GM18498 (cell line): ENCODE results near the gene NAALADL2.

Experiments used
- ATAC-seq: cut with Tn5 transposase; IDR thresholded peaks from one replicate; pipeline ENCODE4 v1.9.1; 2021; ENCODE audit warnings: mild to moderate bottlenecking, moderate library complexity; ENCODE audit not compliant: unreplicated experiment

The NAALADL2 gene

DNA sequence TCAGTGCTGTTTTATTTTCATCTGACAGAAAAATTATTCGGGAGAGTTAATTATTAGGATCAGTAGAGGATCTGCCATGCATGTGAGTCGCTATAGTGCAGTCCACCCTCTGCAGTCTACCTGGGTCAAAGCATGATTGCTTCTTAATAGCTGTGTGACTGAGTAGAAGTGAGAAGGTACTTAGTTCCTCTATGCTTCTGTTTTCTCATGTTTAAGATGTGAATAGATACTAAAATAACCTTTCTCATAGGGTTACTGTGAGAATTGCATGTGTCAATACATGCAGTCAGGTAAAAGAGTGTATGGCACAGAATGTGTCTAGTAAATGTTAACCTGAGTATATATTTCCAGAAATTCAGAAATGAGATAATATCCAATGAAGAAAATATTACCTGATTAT lies 435.7 kb downstream of the NAALADL2 start:
- ATAC-seq, result no peak

DNA sequence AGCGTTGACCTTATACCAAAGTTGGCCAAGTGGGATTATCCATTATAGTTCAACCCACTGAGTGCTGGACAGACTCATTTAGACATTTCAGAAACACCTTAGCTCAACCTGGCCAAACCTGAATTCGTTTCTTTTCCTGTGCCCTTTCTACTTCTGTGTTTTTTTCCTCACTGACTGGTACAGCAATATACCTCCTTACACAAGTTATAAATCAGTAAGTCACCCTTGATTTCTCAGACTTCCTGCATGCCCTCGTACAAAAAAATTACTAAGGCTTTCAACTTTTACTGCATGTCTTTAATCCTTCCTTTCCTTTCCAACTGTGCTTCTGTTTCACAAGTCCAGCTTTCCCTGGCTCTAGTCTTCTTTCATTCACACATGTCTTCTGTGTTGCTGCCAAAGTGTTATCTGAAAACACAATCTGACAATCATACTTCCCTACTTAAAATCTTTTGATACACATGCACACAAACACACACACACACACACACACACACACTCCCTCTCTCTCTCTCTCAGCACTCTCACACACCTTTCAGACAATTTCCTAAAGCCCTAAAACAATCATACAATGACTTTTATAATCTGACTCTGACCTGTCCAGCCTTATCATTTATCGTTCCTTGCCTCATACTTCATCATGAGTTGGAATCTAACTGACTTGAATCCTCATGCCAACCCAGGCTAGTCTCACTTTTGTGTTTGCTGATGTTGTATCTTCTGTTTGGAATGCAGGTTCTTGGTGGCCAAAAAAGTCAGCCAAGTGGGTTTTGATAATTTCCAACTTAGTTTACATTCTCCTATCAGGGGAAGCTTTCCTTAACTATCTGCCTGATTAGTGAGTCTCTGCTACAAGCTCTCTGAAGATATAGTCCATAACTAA lies 436.4 kb downstream of the NAALADL2 start:
- no peak for ATAC-seq

DNA sequence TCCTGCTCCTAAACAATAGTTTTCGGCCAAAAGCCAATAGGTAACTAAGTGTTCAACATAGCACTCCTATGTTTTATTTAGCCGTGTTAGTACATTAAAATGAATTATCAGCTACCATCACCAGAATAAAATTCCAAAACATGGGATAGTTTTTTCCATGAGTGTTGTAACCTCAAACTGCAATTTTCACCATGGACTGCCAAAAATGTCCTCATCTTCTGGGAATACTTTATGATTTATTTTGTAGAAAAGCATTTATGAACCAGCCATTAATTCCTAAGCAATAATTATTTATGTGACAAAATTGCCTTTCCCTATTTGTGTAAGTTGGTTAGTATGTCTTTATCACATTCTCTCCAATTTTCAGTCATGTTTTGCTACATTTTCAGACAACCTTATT lies 438.1 kb downstream of the NAALADL2 start:
- ATAC-seq, result no peak

DNA sequence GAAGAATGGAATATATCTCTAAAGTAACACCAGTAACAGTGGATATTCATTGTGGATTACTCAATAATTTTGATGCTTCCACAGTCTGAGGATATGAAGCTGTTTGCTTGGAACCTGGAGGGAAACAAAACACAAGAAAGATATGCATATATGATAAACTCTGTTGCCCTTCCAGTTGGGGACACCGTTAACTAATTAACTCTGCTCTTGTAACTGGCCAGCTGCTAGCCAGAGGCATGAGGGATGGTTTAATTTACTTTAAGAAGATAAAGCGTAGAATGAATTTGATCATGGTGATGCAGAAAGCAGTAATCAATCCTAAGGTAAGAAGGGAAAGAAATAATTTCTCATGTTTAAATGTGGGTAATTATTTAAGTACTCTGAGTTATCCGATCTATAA lies 442.6 kb downstream of the NAALADL2 start:
- ATAC-seq, result no peak

GRCh38 chr3:175304404-175304803 lies 445.3 kb downstream of the NAALADL2 start:
- ATAC-seq, result no peak

- no peak for ATAC-seq
These were observed 448.5 kb downstream of the NAALADL2 start for GRCh38 chr3:175307642-175308041.

DNA sequence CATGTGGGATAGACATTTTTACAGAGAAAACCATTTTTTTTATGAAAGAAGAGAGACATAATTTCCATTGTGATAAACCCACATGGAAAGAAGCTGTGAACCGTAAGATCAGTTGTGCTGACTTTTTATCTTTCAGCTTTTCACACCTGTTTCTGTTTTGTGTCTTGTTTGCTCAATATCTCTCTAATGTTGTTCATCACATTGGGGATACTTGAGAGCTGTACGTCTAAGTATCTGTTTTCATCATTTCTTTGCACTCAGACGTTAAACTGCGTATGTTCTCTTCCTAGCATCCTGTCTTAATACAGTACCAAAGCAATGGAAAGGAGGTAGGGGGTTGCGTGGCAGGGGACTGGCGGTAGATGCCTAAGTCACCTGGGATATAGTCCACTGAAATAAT lies 449.0 kb downstream of the NAALADL2 start:
- no peak for ATAC-seq

DNA sequence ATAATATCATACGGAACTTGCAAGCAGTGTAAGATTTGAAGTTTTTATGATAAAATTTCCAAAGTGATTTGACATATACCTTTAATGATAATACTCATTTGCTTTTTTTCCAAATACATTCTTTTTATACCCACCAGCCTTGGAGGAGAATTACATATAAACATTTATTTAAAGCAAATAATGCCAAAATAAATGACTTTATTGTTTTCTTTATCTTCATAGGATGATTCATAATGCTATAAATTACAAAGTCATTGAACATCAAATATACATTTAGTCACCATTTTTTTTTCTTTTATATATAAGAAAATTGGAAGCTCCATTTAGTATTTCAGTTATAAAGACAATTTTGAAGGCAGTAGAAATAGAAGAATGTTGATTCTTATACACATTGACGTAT lies 450.9 kb downstream of the NAALADL2 start:
- no peak for ATAC-seq

GRCh38 chr3:175311404-175311803 lies 452.3 kb downstream of the NAALADL2 start:
- no peak for ATAC-seq

DNA sequence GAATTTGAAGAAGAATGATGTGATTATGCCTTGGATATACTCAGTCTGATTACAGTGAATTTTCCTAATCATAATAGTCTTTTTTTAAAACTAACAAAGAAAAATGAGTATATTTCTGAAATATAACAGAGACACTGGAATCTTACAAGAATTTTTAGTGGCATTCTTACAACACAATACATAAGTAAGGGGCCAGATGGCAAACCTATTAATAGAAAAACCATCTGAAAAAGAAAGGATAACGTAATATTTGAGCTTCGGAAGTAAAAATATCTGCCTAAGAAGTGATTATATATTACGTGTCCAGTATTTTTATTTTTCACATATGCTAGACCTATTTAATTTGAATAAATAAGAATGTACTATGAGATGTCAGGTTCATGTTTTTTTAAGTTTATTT lies 452.8 kb downstream of the NAALADL2 start:
- no peak for ATAC-seq

- ATAC-seq, result no peak
These were observed 453.7 kb downstream of the NAALADL2 start for GRCh38 chr3:175312791-175313190.

- ATAC-seq, result no peak
These were observed 457.7 kb downstream of the NAALADL2 start for GRCh38 chr3:175316799-175317198.

GRCh38 chr3:175325440-175325839 lies 466.3 kb downstream of the NAALADL2 start:
- ATAC-seq, result no peak

- ATAC-seq, result no peak
These were observed 466.9 kb downstream of the NAALADL2 start for GRCh38 chr3:175326041-175326440.

DNA sequence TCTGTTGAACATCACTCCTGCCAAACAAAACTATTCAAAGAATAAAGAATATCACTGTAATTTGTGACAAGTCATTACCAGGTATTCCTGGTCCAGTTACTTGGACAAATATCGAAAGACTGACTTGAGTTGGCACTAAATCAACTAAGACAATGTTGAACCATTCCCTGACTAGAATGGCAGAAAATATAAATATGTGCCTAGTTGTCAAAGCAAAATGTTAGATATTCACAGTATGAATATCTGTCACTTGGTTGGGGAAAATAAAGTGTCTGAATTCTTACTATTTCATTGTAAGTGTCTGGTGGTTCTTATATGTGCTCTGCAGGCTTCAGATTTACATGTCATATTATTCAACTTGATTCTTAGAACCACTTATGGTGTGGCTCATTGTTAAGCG lies 470.2 kb downstream of the NAALADL2 start:
- ATAC-seq, result no peak

DNA sequence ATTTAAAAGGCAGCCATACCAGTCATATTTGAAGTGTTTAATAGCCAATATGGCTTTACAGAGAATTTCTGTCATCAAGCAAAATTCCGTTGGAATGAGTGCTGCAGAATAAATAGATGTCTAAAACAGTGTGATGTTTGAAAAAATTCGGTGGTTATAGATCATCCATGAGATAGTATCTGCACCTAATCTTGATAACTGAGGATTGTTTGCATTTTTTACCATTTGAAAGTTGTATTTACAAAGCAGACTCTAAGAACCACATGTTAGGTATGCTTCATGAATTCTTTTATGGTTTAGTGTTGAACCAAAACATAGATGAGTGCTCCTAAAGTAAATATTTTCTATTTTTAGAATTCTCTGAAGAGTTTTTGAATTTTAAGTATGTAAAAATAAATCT lies 476.1 kb downstream of the NAALADL2 start:
- no peak for ATAC-seq

DNA sequence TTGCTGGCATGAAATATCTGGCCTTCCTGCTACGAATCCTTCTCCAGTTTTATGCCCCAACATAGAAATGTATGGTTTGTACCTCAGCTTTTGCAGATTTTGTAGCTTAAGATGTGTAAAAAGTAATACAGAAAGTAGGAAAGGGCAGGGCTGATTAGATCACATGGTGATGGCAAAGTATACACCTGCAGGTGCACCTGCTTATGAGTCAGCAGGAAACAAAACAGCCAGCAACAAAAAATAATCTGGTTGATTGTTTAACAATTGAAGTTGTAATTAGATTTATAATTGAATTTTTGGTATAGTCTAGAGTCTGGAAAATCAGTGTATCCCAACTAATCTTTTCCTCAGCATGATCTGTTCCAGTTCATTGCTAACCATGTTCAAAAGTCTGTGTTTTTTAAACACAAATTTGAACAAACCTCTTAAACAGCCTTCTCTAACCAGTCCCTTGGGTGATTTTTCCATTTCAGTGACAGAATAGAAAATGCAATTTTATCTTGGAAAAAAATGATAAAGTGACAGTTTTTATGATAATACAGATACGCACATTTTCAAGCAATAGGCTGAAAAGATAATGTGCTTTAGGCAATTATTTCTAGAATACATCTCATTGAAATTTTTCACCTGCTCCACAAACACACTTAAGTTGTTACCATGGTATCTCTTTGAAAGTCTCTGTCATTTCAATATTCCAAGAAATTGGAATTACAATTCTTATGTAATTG lies 477.4 kb downstream of the NAALADL2 start:
- no peak for ATAC-seq

DNA sequence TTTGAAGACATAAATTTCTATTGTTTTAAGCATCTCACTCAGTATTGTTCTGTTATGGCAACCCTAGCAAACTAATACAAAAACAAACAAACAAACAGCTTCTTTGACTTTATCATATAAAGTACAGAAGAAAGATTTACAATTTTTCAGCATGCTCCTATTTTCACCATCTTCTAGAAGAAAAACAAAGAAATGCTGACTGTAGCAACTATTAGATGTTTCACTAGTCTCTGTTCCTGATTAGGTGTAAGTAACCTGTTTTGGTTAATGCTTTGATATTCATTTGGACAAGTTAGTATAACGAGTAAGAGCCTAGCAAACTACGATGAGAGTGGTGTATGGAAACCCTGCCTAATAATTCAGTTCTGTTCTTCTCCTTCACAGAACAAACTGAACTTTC lies 478.5 kb downstream of the NAALADL2 start:
- ATAC-seq, result no peak

DNA sequence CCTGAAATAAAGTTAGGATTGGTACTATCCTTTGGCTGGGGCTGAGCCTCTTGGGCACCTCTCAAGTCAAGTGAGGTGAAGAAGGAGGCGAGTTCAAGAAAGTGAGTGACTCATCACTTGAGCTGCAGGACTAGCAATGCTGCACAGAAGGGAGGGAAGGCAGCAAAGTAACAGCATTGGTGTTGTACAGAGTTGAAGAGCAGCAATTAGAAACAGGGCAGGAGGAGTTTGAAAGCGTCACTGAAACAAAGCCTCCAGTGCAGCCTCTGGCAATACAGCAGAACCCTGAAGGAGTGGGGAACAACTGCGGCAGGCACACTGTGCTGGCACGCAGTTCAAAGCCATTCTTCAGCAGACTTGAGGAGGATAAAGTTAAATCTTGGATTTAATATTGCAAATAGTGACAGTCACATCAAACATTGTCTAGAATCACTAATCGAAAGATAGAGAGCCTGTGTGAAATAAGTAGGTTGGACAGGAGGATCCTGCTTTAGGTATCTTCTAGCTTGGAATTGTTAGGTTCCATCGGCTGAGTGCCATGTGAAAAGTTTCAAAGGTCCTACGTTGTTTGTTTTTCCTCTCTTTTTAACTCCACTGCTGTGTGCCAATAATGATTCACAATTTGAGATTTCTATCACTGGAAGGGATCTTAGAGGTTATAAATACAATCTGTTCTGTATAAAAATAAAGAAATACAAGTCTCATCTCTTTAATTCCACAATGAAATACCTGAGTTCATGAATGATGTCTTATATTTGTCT lies 479.8 kb downstream of the NAALADL2 start:
- no peak for ATAC-seq

- no peak for ATAC-seq
These were observed 481.3 kb downstream of the NAALADL2 start for GRCh38 chr3:175340338-175341015.

DNA sequence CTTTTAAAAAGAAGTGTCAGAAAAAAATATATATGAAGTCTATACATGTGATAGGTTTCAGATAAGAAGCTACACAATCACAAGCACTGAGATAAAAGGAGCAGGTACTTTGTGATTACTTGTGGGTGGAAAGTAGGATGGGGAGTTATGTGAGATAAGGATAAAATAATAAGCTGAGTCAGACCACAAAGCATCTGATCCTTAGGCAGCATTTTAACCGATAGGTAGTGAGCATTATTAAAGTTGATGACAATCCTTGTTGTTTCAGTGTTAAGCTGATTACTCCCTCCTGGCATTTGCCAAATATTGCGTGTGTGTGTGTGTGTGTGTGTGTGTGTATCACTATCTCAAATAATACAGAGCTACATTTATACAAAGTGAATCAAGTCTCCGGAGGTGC lies 483.1 kb downstream of the NAALADL2 start:
- no peak for ATAC-seq
